ENCODE measurements around the gene ROR1.

The ROR1 gene

DNA sequence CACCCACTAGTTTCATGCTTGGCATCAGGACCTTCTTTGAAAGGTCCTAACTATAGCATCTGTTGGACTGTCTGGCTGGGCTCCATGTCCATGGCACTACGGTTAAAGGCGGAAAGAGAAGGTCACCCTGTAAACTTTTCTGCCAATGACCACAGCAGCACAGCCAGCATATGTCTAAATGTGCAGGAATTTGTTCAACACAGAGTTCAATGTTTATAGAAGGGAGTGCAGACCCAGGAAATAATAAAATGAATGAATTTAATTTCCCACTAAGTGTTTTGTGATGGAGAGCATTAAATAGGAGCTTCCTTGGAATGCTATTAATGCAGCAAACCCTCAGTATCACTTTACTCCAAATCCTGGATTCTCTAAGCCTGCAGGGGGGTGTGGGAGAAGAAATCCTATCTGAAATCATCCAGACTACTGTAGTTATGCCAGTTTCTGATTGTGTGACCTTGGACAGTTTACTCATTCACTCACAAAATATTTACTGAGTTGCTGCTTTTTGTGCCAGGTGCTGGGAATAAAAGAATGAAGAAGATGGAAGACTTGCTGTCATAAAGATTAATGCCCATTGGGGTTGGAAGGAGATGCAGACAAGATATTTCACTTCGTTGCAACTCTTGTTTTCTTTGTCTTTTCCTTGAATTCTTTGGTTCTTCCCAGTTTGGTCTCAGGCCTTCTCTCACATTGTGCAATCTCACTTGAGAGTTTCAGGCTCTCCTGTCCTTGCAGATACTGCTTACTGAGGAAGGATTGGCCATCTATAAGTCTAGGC, 195.0 kb downstream of the ROR1 start:
- TF ChIP-seq, protein P1, sequence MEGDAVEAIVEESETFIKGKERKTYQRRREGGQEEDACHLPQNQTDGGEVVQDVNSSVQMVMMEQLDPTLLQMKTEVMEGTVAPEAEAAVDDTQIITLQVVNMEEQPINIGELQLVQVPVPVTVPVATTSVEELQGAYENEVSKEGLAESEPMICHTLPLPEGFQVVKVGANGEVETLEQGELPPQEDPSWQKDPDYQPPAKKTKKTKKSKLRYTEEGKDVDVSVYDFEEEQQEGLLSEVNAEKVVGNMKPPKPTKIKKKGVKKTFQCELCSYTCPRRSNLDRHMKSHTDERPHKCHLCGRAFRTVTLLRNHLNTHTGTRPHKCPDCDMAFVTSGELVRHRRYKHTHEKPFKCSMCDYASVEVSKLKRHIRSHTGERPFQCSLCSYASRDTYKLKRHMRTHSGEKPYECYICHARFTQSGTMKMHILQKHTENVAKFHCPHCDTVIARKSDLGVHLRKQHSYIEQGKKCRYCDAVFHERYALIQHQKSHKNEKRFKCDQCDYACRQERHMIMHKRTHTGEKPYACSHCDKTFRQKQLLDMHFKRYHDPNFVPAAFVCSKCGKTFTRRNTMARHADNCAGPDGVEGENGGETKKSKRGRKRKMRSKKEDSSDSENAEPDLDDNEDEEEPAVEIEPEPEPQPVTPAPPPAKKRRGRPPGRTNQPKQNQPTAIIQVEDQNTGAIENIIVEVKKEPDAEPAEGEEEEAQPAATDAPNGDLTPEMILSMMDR (IDR thresholded peaks at IDR 0.05) = no peak
- Histone ChIP-seq H3K36me3 (no peaks in the 10 kb centered on the region), H3K4me3 (ENCODE audit: low read depth in 1 of 2, low read length in 1 of 2) (no peak overlapping the region), H3K4me1 (ENCODE audit: control insufficient read depth in 1 of 2, insufficient read depth in 1 of 2, low read depth in 1 of 2, low read length in 1 of 2) (no peaks in the 10 kb centered on the region), H3K27ac (no peak overlapping the region), H3K27me3 (peaks cover 22% of the 10 kb centered on the region), H3K9me3 (no peaks in the 10 kb centered on the region)

DNA sequence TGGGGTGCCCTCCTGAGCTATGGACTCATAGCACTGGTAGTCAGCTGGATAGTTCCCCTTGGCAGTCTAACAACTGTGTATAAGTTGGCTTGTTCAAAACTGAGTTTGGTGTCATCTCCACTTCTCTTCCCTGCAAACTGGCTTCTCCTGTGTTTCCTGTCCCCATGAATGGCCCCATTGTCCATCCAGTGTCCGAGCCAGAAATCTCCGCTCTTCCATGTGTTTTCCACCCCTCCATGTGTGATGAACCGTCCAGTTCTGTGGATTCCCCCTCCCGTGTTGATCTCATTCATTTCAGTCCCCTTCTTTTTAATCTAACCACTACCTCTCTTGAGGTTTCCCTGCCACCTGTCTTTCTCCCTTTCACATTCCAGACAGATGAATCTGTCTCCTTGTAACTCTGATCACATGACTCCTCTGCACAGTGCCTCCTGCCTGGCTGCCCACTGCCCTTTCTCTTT, 195.7 kb downstream of the ROR1 start:
- Histone ChIP-seq H3K4me1 (ENCODE audit: control insufficient read depth in 1 of 2, insufficient read depth in 1 of 2, low read depth in 1 of 2, low read length in 1 of 2) (no peaks in the 10 kb centered on the region), H3K27me3 (peaks cover 22% of the 10 kb centered on the region), H3K36me3 (no peaks in the 10 kb centered on the region), H3K9me3 (no peaks in the 10 kb centered on the region), H3K4me3 (ENCODE audit: low read depth in 1 of 2, low read length in 1 of 2) (no peak overlapping the region), H3K27ac (no peak overlapping the region)
- TF ChIP-seq, protein P1 (IDR thresholded peaks at IDR 0.05) = no peak

DNA sequence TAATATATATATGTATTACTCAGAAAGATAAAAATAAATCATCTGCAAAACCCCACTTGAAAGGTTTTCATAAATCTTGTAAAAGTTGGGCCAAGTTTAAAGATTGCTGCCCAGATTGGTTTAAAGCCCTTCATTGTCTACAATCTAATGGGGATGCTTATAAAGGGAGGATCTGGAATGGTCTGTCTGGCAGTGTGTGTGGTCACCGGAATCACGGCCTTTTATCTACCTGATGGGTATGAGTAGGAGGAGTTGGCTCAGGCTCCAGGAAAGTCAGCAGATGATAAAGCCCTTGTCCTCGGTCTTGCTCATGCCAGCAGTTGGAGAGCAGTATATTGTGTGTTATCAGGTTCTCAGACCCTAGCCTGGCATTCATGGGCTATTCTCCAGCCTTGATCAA, 197.7 kb downstream of the ROR1 start:
- no peak overlapping the region for H3K4me3 ChIP-seq (ENCODE audit: low read depth in 1 of 2, low read length in 1 of 2)
- peaks cover 6% of the 10 kb centered on the region for H3K27me3 ChIP-seq
- H3K9me3 ChIP-seq = no peaks in the 10 kb centered on the region
- H3K27ac ChIP-seq = no peak overlapping the region
- H3K36me3 ChIP-seq = no peaks in the 10 kb centered on the region
- TF ChIP-seq, protein P1 (IDR thresholded peaks at IDR 0.05) = no peak
- no peaks in the 10 kb centered on the region for H3K4me1 ChIP-seq (ENCODE audit: control insufficient read depth in 1 of 2, insufficient read depth in 1 of 2, low read depth in 1 of 2, low read length in 1 of 2)

DNA sequence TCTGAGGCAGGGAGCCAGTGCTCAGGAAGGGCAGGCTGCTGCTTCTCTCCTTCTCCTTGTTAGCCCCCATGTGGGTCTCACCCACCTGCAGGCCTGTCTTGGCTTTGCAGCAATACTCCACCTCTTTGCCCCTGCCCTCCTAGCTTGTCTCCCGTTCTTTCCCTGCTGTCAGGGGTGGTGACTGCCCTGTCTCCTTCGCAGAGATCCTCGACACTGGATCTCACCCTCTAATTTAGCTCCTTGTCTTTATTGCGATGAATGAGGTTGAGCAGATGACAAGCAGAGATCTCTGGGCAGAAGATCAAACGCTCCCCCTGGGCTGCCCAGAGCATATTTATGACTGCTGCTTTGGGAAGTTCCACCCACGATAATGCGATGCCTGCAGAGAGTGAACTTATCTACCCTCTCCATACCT, 199.2 kb downstream of the ROR1 start:
- H3K4me3 ChIP-seq (ENCODE audit: low read depth in 1 of 2, low read length in 1 of 2) = no peak overlapping the region
- H3K4me1 ChIP-seq (ENCODE audit: control insufficient read depth in 1 of 2, insufficient read depth in 1 of 2, low read depth in 1 of 2, low read length in 1 of 2) = no peaks in the 10 kb centered on the region
- H3K27me3 ChIP-seq = no peaks in the 10 kb centered on the region
- TF ChIP-seq, protein P1 (IDR thresholded peaks at IDR 0.05) = no peak
- H3K36me3 ChIP-seq = no peaks in the 10 kb centered on the region
- H3K9me3 ChIP-seq = no peaks in the 10 kb centered on the region
- H3K27ac ChIP-seq = no peak overlapping the region

DNA sequence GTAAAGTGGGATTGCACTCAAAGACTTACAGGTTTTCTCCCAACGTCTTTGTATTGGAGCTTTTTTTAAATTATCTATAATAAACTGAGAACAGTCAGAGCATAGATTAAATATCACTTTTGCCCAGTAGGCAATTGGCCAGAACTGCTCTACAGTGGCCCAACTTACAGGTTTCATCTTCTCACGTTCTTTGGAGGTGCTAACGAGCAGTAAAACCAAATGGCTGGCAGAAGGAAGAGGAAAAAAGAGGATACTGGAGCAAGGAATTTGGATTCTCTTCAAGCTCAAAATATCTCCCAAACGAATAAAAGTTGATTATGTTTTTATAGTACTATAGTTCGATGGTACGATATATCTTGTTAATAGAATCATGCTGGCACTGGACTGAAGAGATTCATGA, 201.1 kb downstream of the ROR1 start:
- Histone ChIP-seq H3K4me1 (ENCODE audit: control insufficient read depth in 1 of 2, insufficient read depth in 1 of 2, low read depth in 1 of 2, low read length in 1 of 2) (no peaks in the 10 kb centered on the region), H3K36me3 (no peaks in the 10 kb centered on the region), H3K27me3 (no peaks in the 10 kb centered on the region), H3K9me3 (no peaks in the 10 kb centered on the region), H3K4me3 (ENCODE audit: low read depth in 1 of 2, low read length in 1 of 2) (no peak overlapping the region), H3K27ac (no peak overlapping the region)
- TF ChIP-seq, protein P1 (IDR thresholded peaks at IDR 0.05) = no peak

Measured in neutrophil (primary cell).